HepG2 (cell line): ENCODE data around the gene ELP5. TPM values are rescaled to one million over a fixed set of nuclear protein-coding genes. Genes with fewer than 3 reads are reported as not detected.

Experiments
- ATAC-seq: fragments of 200-7000 bp; cut with Tn5 transposase; 3 replicates; pipeline ENCODE4 v1.9.1; 2020; ENCODE audit warnings: mild to moderate bottlenecking, moderate library complexity
- BruUV-seq: library from RNA; stranded (reverse); fragments of 400-500 nt; replicated peaks from 2 replicates; lab custom pipeline; 2021; lab: Mats Ljungman, UMichigan
- CTCF ChIA-PET: fragments of 300-600 bp; formaldehyde crosslinking; extraction: SDS; loops from one replicate; lab custom pipeline; 2021; ENCODE audit warnings: low total read pairs, inconsistent platforms, low intra/inter-chr PET ratio; lab: Yijun Ruan, JAX
- POLR2A ChIA-PET: fragments of 350-600 bp; sonication (Branson Sonifier 250); formaldehyde crosslinking; loops from one replicate; lab custom pipeline; 2020; ENCODE audit warnings: antibody characterized with exemption, inconsistent platforms; lab: Yijun Ruan, JAX
- DNase-seq: peaks from one replicate; pipeline ENCODE4 v3.0.0-alpha.2; 2015; ENCODE audit warnings: low spot score
- FAIRE-seq: peaks from 3 replicates; lab custom pipeline; 2011; peaks lifted over from hg19 to GRCh38; lab: Jason Lieb, UNC
- H2AFZ ChIP-seq: one replicate; pipeline ENCODE4 v1.6.1; 2011; ENCODE audit warnings: low read length, inconsistent platforms
- H3K27ac ChIP-seq: fragments of 300-600 bp; 3 replicates; pipeline ENCODE4 v1.8.0; 2011; ENCODE audit warnings: mixed run types, mild to moderate bottlenecking, mixed read lengths, low read length, inconsistent platforms; ENCODE audit not compliant: insufficient read depth; ENCODE audit errors: extremely low read length
- H3K27me3 ChIP-seq, 2 experiments: fragments of 200-600 bp in 1 of 2; 2 replicates in 1 of 2; 3 replicates in 1 of 2; pipeline versions ENCODE4 v1.6.0 to v1.8.0; 2011; ENCODE audit warnings: low read length in 2 of 2, mild to moderate bottlenecking in 2 of 2, moderate library complexity in 2 of 2, inconsistent platforms in 1 of 2; ENCODE audit not compliant: insufficient read depth in 2 of 2, control insufficient read depth in 1 of 2
- H3K36me3 ChIP-seq, 2 experiments: fragments of 200-600 bp in 1 of 2; replicated peaks in 1 of 2; 2 replicates in 1 of 2; 3 replicates in 1 of 2; pipeline versions ENCODE4 v1.5.1 to v1.8.0; 2011; ENCODE audit warnings: low read length in 2 of 2, inconsistent platforms in 1 of 2; ENCODE audit not compliant: insufficient read depth in 2 of 2, control insufficient read depth in 1 of 2
- H3K4me1 ChIP-seq: 2 replicates; pipeline ENCODE4 v1.5.1; 2012; ENCODE audit warnings: low read length, inconsistent platforms; ENCODE audit not compliant: insufficient read depth
- H3K4me2 ChIP-seq: 2 replicates; pipeline ENCODE4 v1.6.0; 2011; ENCODE audit warnings: low read depth, low read length, inconsistent platforms
- H3K4me3 ChIP-seq, 3 experiments: fragments of 200-600 bp in 1 of 3; sonication (generic), shearing (Covaris generic) in 1 of 3; replicated peaks in 1 of 3; 2 replicates each; pipeline ENCODE4 v1.5.1; 2011 to 2016; ENCODE audit warnings: low read length in 3 of 3, inconsistent platforms in 2 of 3, low read depth in 2 of 3, mild to moderate bottlenecking in 2 of 3, control low read depth in 1 of 3, mixed read lengths in 1 of 3; ENCODE audit not compliant: insufficient read depth in 1 of 3
- H3K79me2 ChIP-seq: one replicate; pipeline ENCODE4 v1.6.1; 2011; ENCODE audit warnings: low read length, inconsistent platforms; ENCODE audit not compliant: insufficient read depth
- H3K9ac ChIP-seq: 2 replicates; pipeline ENCODE4 v1.6.0; 2011; ENCODE audit warnings: mild to moderate bottlenecking, low read depth, low read length, inconsistent platforms; ENCODE audit not compliant: insufficient read depth
- H3K9me3 ChIP-seq: 2 replicates; pipeline ENCODE4 v1.5.1; 2012; ENCODE audit warnings: mild to moderate bottlenecking, low read length
- H4K20me1 ChIP-seq: 2 replicates; pipeline ENCODE4 v1.6.0; 2011; ENCODE audit warnings: inconsistent platforms, mild to moderate bottlenecking, low read length, moderate library complexity; ENCODE audit not compliant: insufficient read depth
- AHR ChIP-seq: IDR thresholded peaks from 2 replicates; pipeline ENCODE4 v1.6.1; 2018; ENCODE audit warnings: missing genetic modification reagents, missing compliant biosample characterization
- GABPA ChIP-seq, 2 experiments: IDR thresholded peaks; 2 replicates each; pipeline ENCODE4 v1.6.1; 2011 to 2016; ENCODE audit warnings: low read depth in 2 of 2, low read length in 1 of 2, missing biosample characterization in 1 of 2, missing genetic modification characterization in 1 of 2
- HNRNPK ChIP-seq: fragments of 200-400 bp; formaldehyde crosslinking; IDR thresholded peaks from 2 replicates; pipeline ENCODE4 v1.6.1; 2018; ENCODE audit warnings: low read length, low read depth, moderate library complexity, mild to moderate bottlenecking; ENCODE audit not compliant: poor library complexity, severe bottlenecking
- KDM4B ChIP-seq: sonication (generic); formaldehyde crosslinking; IDR thresholded peaks from 2 replicates; pipeline ENCODE4 v1.4.0; 2020; ENCODE audit warnings: missing genetic modification reagents
- NFE2L2 ChIP-seq: fragments of 150-350 bp; IDR thresholded peaks from 2 replicates; pipeline ENCODE4 v1.6.1; 2014; ENCODE audit warnings: low read length
- POLR2AphosphoS2 ChIP-seq: IDR thresholded peaks from 2 replicates; pipeline ENCODE4 v1.6.1; 2011; ENCODE audit warnings: low read depth, low read length, improper control_type of control experiment
- SALL1 ChIP-seq: sonication (generic); formaldehyde crosslinking; IDR thresholded peaks from 2 replicates; pipeline ENCODE4 v1.8.0; 2022; ENCODE audit warnings: mild to moderate bottlenecking, missing genetic modification reagents
- SIN3A ChIP-seq: IDR thresholded peaks from 2 replicates; pipeline ENCODE4 v1.6.1; 2011; ENCODE audit warnings: low read depth, mild to moderate bottlenecking, control low read depth, low read length, borderline replicate concordance
- SMAD1 ChIP-seq: sonication (generic); formaldehyde crosslinking; IDR thresholded peaks from 2 replicates; pipeline ENCODE4 v1.4.0; 2020; ENCODE audit warnings: missing genetic modification reagents, low read depth, mild to moderate bottlenecking, borderline replicate concordance
- ZNF264 ChIP-seq: sonication (generic); formaldehyde crosslinking; IDR thresholded peaks from 2 replicates; pipeline ENCODE4 v1.4.0; 2020; ENCODE audit warnings: missing genetic modification reagents
- WGBS: methylation state at CpG from one replicate; pipeline ENCODE4 v1.1.6; 2017; ENCODE audit warnings: low lambda C conversion rate; 5-methylcytosine and 5-hydroxymethylcytosine counted together
- in situ Hi-C: cut with HindIII; loops from 2 replicates; pipeline ENCODE4 v1.10.0; 2017; ENCODE audit warnings: low pct_unique_long_range_greater_than_20kb; ENCODE audit not compliant: extremely low pct_ligation_motif_present
- intact Hi-C: fragments of 100-400 bp; cut with micrococcal nuclease; formaldehyde crosslinking; loops from one replicate; pipeline ENCODE4 v1.10.0; 2022; ENCODE audit not compliant: unreplicated experiment
- polyA plus RNA-seq, 8 experiments: library from polyadenylated mRNA; depleted of rRNA in 3 of 8; stranded (reverse) in 7 of 8; unstranded in 1 of 8; fragments of >200 nt; fragmentation: Illumina TruSeq in 4 of 8; extraction: Trizol in 4 of 8; gene quantifications; 2 replicates each; pipeline versions ENCODE4 v1.2.1 to v1.2.3, GENCODE V29; 2011 to 2016; ENCODE audit warnings: low read depth in 4 of 8, missing spikeins in 1 of 8, mixed read lengths in 1 of 8; ENCODE audit not compliant: insufficient read depth in 1 of 8
- total RNA-seq, 5 experiments: library from RNA; depleted of rRNA; stranded (reverse); fragments of >200 nt; fragmentation: Illumina TruSeq; extraction: Trizol; gene quantifications; 2 replicates each; pipeline ENCODE4 v1.2.3, GENCODE V29; 2016; ENCODE audit warnings: low read depth in 1 of 5
- TF ChIP-seq, protein P1 (sequence below): sonication (generic); formaldehyde crosslinking; IDR thresholded peaks from 2 replicates; pipeline ENCODE4 v1.5.0; 2020; ENCODE audit warnings: mild to moderate bottlenecking, missing genetic modification reagents
- TF ChIP-seq, protein P2 (sequence below): sonication (generic); formaldehyde crosslinking; IDR thresholded peaks from 2 replicates; pipeline ENCODE4 v1.4.0; 2020; ENCODE audit warnings: missing genetic modification reagents
- TF ChIP-seq, protein P3 (sequence below), 2 experiments: IDR thresholded peaks; 2 replicates each; pipeline ENCODE4 v1.6.1; 2011 to 2012; ENCODE audit warnings: low read length in 2 of 2, borderline replicate concordance in 1 of 2, low read depth in 1 of 2, mild to moderate bottlenecking in 1 of 2, moderate library complexity in 1 of 2

ELP5 gene
- total and polyA plus RNA-seq, 2 of the 13 experiments (the other 11 are each of a cell fraction or from before 2014, with no cell fraction given), result 67.6 to 69.8 TPM

DNA sequence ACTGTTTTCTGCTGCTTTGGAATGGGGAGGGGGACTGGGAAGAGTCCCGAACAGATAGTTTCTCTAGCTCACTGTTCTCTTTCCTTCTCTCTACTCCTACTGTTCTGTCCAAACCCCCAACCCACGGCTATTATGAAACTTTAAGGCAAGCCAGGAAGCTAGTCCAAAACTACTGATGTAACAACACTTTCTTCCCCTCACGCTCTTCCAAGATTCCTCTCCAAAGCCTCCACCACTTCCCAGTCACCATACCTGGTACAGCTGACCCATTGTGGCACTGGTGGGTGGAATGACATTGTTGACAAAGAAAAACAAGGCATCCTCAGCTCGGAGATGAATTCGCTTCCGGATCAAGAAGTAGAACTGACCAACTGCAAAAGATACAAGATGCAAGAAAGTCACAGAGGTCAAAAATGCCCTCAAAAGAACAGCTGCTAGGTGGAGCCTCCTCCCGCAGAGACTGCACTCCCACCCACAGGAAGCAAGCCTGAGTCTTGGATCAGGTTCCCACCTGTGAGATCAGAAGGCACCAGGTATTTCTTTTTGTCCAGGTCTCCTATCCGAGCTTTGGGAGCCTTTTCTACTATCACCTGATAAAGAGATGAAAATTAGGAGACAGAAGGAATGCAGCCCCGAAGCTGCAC lies 10.8 kb upstream of the ELP5 start:
- no peaks in the 10 kb centered on the region; a peak in 1 of 5 replicates for H3K27me3 ChIP-seq
- H3K79me2 ChIP-seq, result peaks cover 42% of the 10 kb centered on the region
- intact Hi-C loops (loop anchor here (5.0 kb wide), 1 partner anchor 41 kb away; the partner anchor contains the start of gene SLC2A4), in situ Hi-C loops (no loop called here)
- H3K9me3 ChIP-seq, result no peaks in the 10 kb centered on the region
- H3K4me1 ChIP-seq, result peaks cover 37% of the 10 kb centered on the region
- no peak overlapping the region for H2AFZ ChIP-seq
- CTCF ChIA-PET, result no interaction called here
- no peak for ATAC-seq
- H3K36me3 ChIP-seq, result peaks cover 11 to 27% of the 10 kb centered on the region in 2 experiments
- no peak for DNase-seq
- WGBS, result 27% methylated on average over 9 of the region's 9 CpGs
- 0 out of 2 replicates have a peak, but pooled peaks have one; percentile 11 for TF ChIP-seq SIN3A
- TF ChIP-seq, protein P1, sequence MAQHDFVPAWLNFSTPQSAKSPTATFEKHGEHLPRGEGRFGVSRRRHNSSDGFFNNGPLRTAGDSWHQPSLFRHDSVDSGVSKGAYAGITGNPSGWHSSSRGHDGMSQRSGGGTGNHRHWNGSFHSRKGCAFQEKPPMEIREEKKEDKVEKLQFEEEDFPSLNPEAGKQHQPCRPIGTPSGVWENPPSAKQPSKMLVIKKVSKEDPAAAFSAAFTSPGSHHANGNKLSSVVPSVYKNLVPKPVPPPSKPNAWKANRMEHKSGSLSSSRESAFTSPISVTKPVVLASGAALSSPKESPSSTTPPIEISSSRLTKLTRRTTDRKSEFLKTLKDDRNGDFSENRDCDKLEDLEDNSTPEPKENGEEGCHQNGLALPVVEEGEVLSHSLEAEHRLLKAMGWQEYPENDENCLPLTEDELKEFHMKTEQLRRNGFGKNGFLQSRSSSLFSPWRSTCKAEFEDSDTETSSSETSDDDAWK, result no peak
- TF ChIP-seq, protein P2, sequence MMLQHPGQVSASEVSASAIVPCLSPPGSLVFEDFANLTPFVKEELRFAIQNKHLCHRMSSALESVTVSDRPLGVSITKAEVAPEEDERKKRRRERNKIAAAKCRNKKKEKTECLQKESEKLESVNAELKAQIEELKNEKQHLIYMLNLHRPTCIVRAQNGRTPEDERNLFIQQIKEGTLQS (CRISPR knock-in tag), result no peak
- TF ChIP-seq HNRNPK, result no peak
- TF ChIP-seq SMAD1, result no peak
- TF ChIP-seq GABPA (IDR thresholded peaks at IDR 0.05; ENCODE audit: low read depth, low read length), result no peak
- TF ChIP-seq GABPA (CRISPR knock-in tag; IDR thresholded peaks at IDR 0.05; ENCODE audit: low read depth), result peak; percentile 48; the same call in 1 of the 2 replicates
- 0 out of 2 replicates have a peak, but pooled peaks have one; percentile 21 for TF ChIP-seq ZNF264 (CRISPR knock-in tag)
- no peak for TF ChIP-seq SALL1
- TF ChIP-seq, protein P3, sequence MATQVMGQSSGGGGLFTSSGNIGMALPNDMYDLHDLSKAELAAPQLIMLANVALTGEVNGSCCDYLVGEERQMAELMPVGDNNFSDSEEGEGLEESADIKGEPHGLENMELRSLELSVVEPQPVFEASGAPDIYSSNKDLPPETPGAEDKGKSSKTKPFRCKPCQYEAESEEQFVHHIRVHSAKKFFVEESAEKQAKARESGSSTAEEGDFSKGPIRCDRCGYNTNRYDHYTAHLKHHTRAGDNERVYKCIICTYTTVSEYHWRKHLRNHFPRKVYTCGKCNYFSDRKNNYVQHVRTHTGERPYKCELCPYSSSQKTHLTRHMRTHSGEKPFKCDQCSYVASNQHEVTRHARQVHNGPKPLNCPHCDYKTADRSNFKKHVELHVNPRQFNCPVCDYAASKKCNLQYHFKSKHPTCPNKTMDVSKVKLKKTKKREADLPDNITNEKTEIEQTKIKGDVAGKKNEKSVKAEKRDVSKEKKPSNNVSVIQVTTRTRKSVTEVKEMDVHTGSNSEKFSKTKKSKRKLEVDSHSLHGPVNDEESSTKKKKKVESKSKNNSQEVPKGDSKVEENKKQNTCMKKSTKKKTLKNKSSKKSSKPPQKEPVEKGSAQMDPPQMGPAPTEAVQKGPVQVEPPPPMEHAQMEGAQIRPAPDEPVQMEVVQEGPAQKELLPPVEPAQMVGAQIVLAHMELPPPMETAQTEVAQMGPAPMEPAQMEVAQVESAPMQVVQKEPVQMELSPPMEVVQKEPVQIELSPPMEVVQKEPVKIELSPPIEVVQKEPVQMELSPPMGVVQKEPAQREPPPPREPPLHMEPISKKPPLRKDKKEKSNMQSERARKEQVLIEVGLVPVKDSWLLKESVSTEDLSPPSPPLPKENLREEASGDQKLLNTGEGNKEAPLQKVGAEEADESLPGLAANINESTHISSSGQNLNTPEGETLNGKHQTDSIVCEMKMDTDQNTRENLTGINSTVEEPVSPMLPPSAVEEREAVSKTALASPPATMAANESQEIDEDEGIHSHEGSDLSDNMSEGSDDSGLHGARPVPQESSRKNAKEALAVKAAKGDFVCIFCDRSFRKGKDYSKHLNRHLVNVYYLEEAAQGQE (IDR thresholded peaks at IDR 0.05; ENCODE audit: borderline replicate concordance in 1 of 2, low read depth in 1 of 2, low read length in 2 of 2), result no peak
- TF ChIP-seq KDM4B, result no peak
- TF ChIP-seq POLR2AphosphoS2, result no peak
- TF ChIP-seq NFE2L2, result no peak
- TF ChIP-seq AHR (CRISPR knock-in tag), result no peak
- POLR2A ChIA-PET, result interaction anchor here (0.7 to 4.3 kb wide), 13 partner anchors 10 to 205 kb away, joined by 3 to 35 read pairs (median 5); partner anchors contain the start of genes ACADVL, ASGR1, ASGR2 and CTDNEP1
- peak overlapping the region; percentile 97 for H3K4me2 ChIP-seq
- FAIRE-seq, result peak; percentile 15
- BruUV-seq, result TSS peak; percentile 68
- peak overlapping the region; percentile 61 to 85 (median 68) for H3K4me3 ChIP-seq
- 0 out of 2 replicates have a peak, but pooled peaks cover 2% of the 10 kb centered on the region for H4K20me1 ChIP-seq
- peak overlapping the region; percentile 86 for H3K27ac ChIP-seq
- H3K9ac ChIP-seq, result peak overlapping the region; percentile 92
